HEK293 (cell line): Measurements from ENCODE around the gene PDE8B.

Source experiments
- CTCF ChIA-PET: fragments of 350-600 bp; formaldehyde crosslinking; extraction: SDS; loops from one replicate; lab custom pipeline; 2021; ENCODE audit warnings: antibody characterized with exemption; lab: Yijun Ruan, JAX
- POLR2A ChIA-PET: fragments of 300-600 bp; formaldehyde crosslinking; extraction: SDS; loops from one replicate; lab custom pipeline; 2020; ENCODE audit warnings: antibody characterized with exemption, inconsistent platforms; lab: Yijun Ruan, JAX
- H3K27ac ChIP-seq: fragments of 200-500 bp; sonication (Bioruptor generic); 2 replicates; pipeline ENCODE4 v1.5.1; 2014; ENCODE audit warnings: low read depth, low read length, control low read depth, inconsistent platforms; ENCODE audit errors: extremely low read depth
- H3K36me3 ChIP-seq, 2 experiments: fragments of 200-500 bp in 1 of 2; sonication (Bioruptor generic) in 1 of 2; 1 replicate in 1 of 2; 2 replicates in 1 of 2; pipeline ENCODE4 v1.5.1; 2014 to 2017; ENCODE audit warnings: inconsistent platforms in 2 of 2, low read length in 2 of 2; ENCODE audit not compliant: control insufficient read depth in 2 of 2, insufficient read depth in 1 of 2
- H3K4me1 ChIP-seq: fragments of 200-500 bp; sonication (Bioruptor generic); 2 replicates; pipeline ENCODE4 v1.5.1; 2014; ENCODE audit warnings: mild to moderate bottlenecking, low read length, inconsistent platforms; ENCODE audit not compliant: control insufficient read depth, insufficient read depth
- H3K4me3 ChIP-seq: 2 replicates; pipeline ENCODE4 v1.5.1; 2011; ENCODE audit warnings: low read depth, mild to moderate bottlenecking, control low read depth, low read length, moderate library complexity
- H3K9me3 ChIP-seq: fragments of 200-500 bp; sonication (Bioruptor generic); 2 replicates; pipeline ENCODE4 v1.5.1; 2014; ENCODE audit warnings: low read depth, low read length, inconsistent platforms; ENCODE audit not compliant: control insufficient read depth, insufficient read depth
- AEBP2 ChIP-seq: fragments of 450-650 bp; formaldehyde crosslinking; IDR thresholded peaks from 2 replicates; pipeline ENCODE4 v1.5.1; 2016; ENCODE audit warnings: missing biosample characterization, missing genetic modification characterization, borderline replicate concordance
- MZF1 ChIP-seq: fragments of 450-650 bp; formaldehyde crosslinking; IDR thresholded peaks from 2 replicates; pipeline ENCODE4 v1.5.1; 2017; ENCODE audit warnings: missing biosample characterization, missing genetic modification characterization, borderline replicate concordance
- PRDM2 ChIP-seq: fragments of 450-650 bp; formaldehyde crosslinking; IDR thresholded peaks from 2 replicates; pipeline ENCODE4 v1.5.1; 2016; ENCODE audit warnings: missing biosample characterization, missing genetic modification characterization, borderline replicate concordance
- PRDM6 ChIP-seq: fragments of 450-650 bp; formaldehyde crosslinking; IDR thresholded peaks from 2 replicates; pipeline ENCODE4 v1.5.1; 2017; ENCODE audit warnings: missing biosample characterization, missing genetic modification characterization
- YY2 ChIP-seq: fragments of 450-650 bp; formaldehyde crosslinking; IDR thresholded peaks from 2 replicates; pipeline ENCODE4 v1.5.1; 2016; ENCODE audit warnings: missing biosample characterization, missing genetic modification characterization
- ZBTB1 ChIP-seq: fragments of 450-650 bp; formaldehyde crosslinking; IDR thresholded peaks from 2 replicates; pipeline ENCODE4 v1.5.1; 2016; ENCODE audit warnings: missing biosample characterization, missing genetic modification characterization
- ZBTB17 ChIP-seq: fragments of 450-650 bp; formaldehyde crosslinking; IDR thresholded peaks from 2 replicates; pipeline ENCODE4 v1.5.1; 2016; ENCODE audit warnings: missing biosample characterization, missing genetic modification characterization
- ZBTB26 ChIP-seq: fragments of 450-650 bp; formaldehyde crosslinking; optimal IDR thresholded peaks from 2 replicates; pipeline ENCODE3; 2016; ENCODE audit warnings: missing biosample characterization, mild to moderate bottlenecking, missing genetic modification characterization
- ZNF121 ChIP-seq: fragments of 450-650 bp; formaldehyde crosslinking; IDR thresholded peaks from 2 replicates; pipeline ENCODE4 v1.5.1; 2016; ENCODE audit warnings: missing biosample characterization, missing genetic modification characterization
- ZNF211 ChIP-seq: fragments of 450-650 bp; formaldehyde crosslinking; IDR thresholded peaks from 2 replicates; pipeline ENCODE4 v1.5.1; 2016; ENCODE audit warnings: low read depth, missing biosample characterization, missing genetic modification characterization
- ZNF280C ChIP-seq: fragments of 450-650 bp; formaldehyde crosslinking; IDR thresholded peaks from 2 replicates; pipeline ENCODE4 v1.5.1; 2016; ENCODE audit warnings: missing biosample characterization, missing genetic modification characterization
- ZNF311 ChIP-seq: fragments of 450-650 bp; formaldehyde crosslinking; IDR thresholded peaks from 2 replicates; pipeline ENCODE4 v1.5.1; 2017; ENCODE audit warnings: missing biosample characterization, missing genetic modification characterization, borderline replicate concordance
- ZNF473 ChIP-seq: fragments of 450-650 bp; formaldehyde crosslinking; IDR thresholded peaks from 2 replicates; pipeline ENCODE4 v1.5.1; 2017; ENCODE audit warnings: missing biosample characterization, missing genetic modification characterization
- ZNF530 ChIP-seq: fragments of 450-650 bp; formaldehyde crosslinking; IDR thresholded peaks from 2 replicates; pipeline ENCODE4 v1.5.1; 2016; ENCODE audit warnings: low read depth, missing biosample characterization, missing genetic modification characterization
- ZNF571 ChIP-seq: fragments of 450-650 bp; formaldehyde crosslinking; IDR thresholded peaks from 2 replicates; pipeline ENCODE4 v1.5.0; 2017; ENCODE audit warnings: missing biosample characterization, missing genetic modification characterization
- ZNF677 ChIP-seq: fragments of 450-650 bp; IDR thresholded peaks from 2 replicates; pipeline ENCODE4 v1.5.0; 2018; ENCODE audit warnings: missing biosample characterization, mild to moderate bottlenecking, missing genetic modification characterization, moderate library complexity
- ZXDB ChIP-seq: fragments of 450-650 bp; formaldehyde crosslinking; IDR thresholded peaks from 2 replicates; pipeline ENCODE4 v1.5.1; 2016; ENCODE audit warnings: missing biosample characterization, missing genetic modification characterization

The PDE8B gene

GRCh38 chr5:77437194-77437593, 226.7 kb downstream of the PDE8B start (continued):
- TF ChIP-seq PRDM2 (tag by site-specific recombination): no peak
- no peak for TF ChIP-seq ZBTB17 (tag by site-specific recombination)
- no peak for TF ChIP-seq ZBTB1 (tag by site-specific recombination)

GRCh38 chr5:77438071-77438470, 227.6 kb downstream of the PDE8B start:
- ChIA-PET CTCF (interaction anchor here (1.9 to 3.5 kb wide), 2 partner anchors 11 to 295 kb away, joined by 5 to 20 read pairs; no protein-coding TSS in a partner anchor), POLR2A (no interaction called here)
- H3K4me3 ChIP-seq: no peak overlapping the region
- TF ChIP-seq ZXDB (tag by site-specific recombination) (no peak), ZNF311 (tag by site-specific recombination) (no peak), ZNF571 (no peak)
- no peak overlapping the region for H3K27ac ChIP-seq
- peaks cover 22 to 30% of the 10 kb centered on the region in 2 experiments for H3K36me3 ChIP-seq
- H3K4me1 ChIP-seq: no peaks in the 10 kb centered on the region
- no peaks in the 10 kb centered on the region for H3K9me3 ChIP-seq

GRCh38 chr5:77443670-77444069, 233.2 kb downstream of the PDE8B start:
- CTCF ChIA-PET: interaction anchor here (0.6 to 0.8 kb wide), 2 partner anchors 15 to 299 kb away, joined by 3 to 4 read pairs; no protein-coding TSS in a partner anchor
- TF ChIP-seq ZNF121 (tag by site-specific recombination): no peak
- no peak for TF ChIP-seq ZNF280C (tag by site-specific recombination)
- TF ChIP-seq ZBTB26 (tag by site-specific recombination): no peak
- TF ChIP-seq ZNF211 (tag by site-specific recombination): no peak
- TF ChIP-seq, all 188 proteins: peak for 0
- POLR2A ChIA-PET: no interaction called here
- no peak overlapping the region for H3K27ac ChIP-seq
- no peaks in the 10 kb centered on the region for H3K4me1 ChIP-seq
- H3K4me3 ChIP-seq: no peak overlapping the region
- H3K9me3 ChIP-seq: no peaks in the 10 kb centered on the region
- H3K36me3 ChIP-seq: peaks cover 20 to 23% of the 10 kb centered on the region in 2 experiments

GRCh38 chr5:77444356-77444755, 233.9 kb downstream of the PDE8B start:
- Histone ChIP-seq H3K9me3 (no peaks in the 10 kb centered on the region), H3K4me1 (no peaks in the 10 kb centered on the region), H3K27ac (no peak overlapping the region), H3K36me3 (peaks cover 23 to 26% of the 10 kb centered on the region in 2 experiments), H3K4me3 (no peak overlapping the region)
- ChIA-PET POLR2A (no interaction called here), CTCF (no interaction called here)
- TF ChIP-seq PRDM6 (no peak), AEBP2 (no peak), ZNF530 (tag by site-specific recombination) (no peak), ZNF473 (no peak), ZNF677 (tag by site-specific recombination) (no peak), YY2 (tag by site-specific recombination) (no peak), MZF1 (no peak)
